Measurements from ENCODE around the gene GALM. TPM values are rescaled to one million over a fixed set of nuclear protein-coding genes. Genes with fewer than 3 reads are reported as not detected.
"Not testable (repeated sequence)": the region's sequence is repeated elsewhere in the genome, so short reads cannot be mapped to it uniquely, and the experiment has no call there.

The GALM gene
- total RNA-seq, 3 donors from 2014 or later = 27.0 to 62.7 (median 58.0) TPM

DNA sequence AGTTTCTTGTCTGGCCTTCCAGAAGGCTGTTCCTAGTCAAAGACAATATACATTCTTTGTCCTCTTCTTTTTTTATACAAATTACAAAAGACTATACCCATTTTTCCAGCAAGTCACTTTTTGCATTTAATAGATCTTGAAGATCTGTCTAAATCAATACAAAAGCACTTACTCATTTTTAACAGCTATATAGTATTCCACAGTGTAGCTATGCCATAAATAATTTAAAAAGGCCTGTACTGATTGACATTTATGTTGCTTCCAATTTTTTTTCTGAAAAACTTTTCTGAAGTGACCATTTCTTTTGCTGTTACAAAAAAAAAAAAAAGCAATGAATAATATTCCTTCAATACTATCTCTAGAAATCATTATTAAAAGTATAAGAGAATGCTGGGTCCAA is 32.9 kb upstream of the GALM start:
- Histone ChIP-seq H3K4me1 (ENCODE audit: low read depth) (no peaks in the 10 kb centered on the region), H3K4me3 (no peak overlapping the region), H3K36me3 (ENCODE audit: low read depth) (no peaks in the 10 kb centered on the region), H3K9me3 (no peaks in the 10 kb centered on the region)
- DNase-seq (no peak), ATAC-seq (no peak)
- TF ChIP-seq CTCF (IDR thresholded peaks at IDR 0.05) = no peak
- intact Hi-C loops (cut with DNase I, micrococcal nuclease) = no loop called here

- intact Hi-C loops (cut with DNase I, micrococcal nuclease) = no loop called here
- Histone ChIP-seq H3K36me3 (ENCODE audit: low read depth) (no peaks in the 10 kb centered on the region), H3K9me3 (no peaks in the 10 kb centered on the region), H3K4me1 (ENCODE audit: low read depth) (no peaks in the 10 kb centered on the region), H3K4me3 (no peak overlapping the region)
- no peak for ATAC-seq
- DNase-seq = no peak
- no peak for TF ChIP-seq CTCF (IDR thresholded peaks at IDR 0.05)
These were observed 32.0 kb upstream of the GALM start for GRCh38 chr2:38633895-38634294.

GRCh38 chr2:38634684-38635083 is 31.2 kb upstream of the GALM start:
- Histone ChIP-seq H3K9me3 (no peaks in the 10 kb centered on the region), H3K36me3 (ENCODE audit: low read depth) (no peaks in the 10 kb centered on the region), H3K4me3 (no peak overlapping the region), H3K4me1 (ENCODE audit: low read depth) (no peaks in the 10 kb centered on the region)
- intact Hi-C loops (cut with DNase I, micrococcal nuclease) = no loop called here
- TF ChIP-seq CTCF (IDR thresholded peaks at IDR 0.05) = no peak
- ATAC-seq (no peak), DNase-seq (no peak)

- no peak overlapping the region for H3K4me3 ChIP-seq
- no peaks in the 10 kb centered on the region for H3K9me3 ChIP-seq
- intact Hi-C loops (cut with DNase I, micrococcal nuclease) = no loop called here
- DNase-seq (no peak), ATAC-seq (no peak)
- no peak for TF ChIP-seq CTCF (IDR thresholded peaks at IDR 0.05)
- no peaks in the 10 kb centered on the region for H3K36me3 ChIP-seq (ENCODE audit: low read depth)
- no peaks in the 10 kb centered on the region for H3K4me1 ChIP-seq (ENCODE audit: low read depth)
These were observed 30.8 kb upstream of the GALM start for GRCh38 chr2:38635139-38635538.

GRCh38 chr2:38636069-38636468 is 29.8 kb upstream of the GALM start:
- ATAC-seq (no peak), DNase-seq (no peak)
- Histone ChIP-seq H3K4me3 (no peak overlapping the region), H3K36me3 (ENCODE audit: low read depth) (no peaks in the 10 kb centered on the region), H3K4me1 (ENCODE audit: low read depth) (no peaks in the 10 kb centered on the region), H3K9me3 (no peaks in the 10 kb centered on the region)
- intact Hi-C loops (cut with DNase I, micrococcal nuclease) = no loop called here
- TF ChIP-seq CTCF (IDR thresholded peaks at IDR 0.05) = no peak

DNA sequence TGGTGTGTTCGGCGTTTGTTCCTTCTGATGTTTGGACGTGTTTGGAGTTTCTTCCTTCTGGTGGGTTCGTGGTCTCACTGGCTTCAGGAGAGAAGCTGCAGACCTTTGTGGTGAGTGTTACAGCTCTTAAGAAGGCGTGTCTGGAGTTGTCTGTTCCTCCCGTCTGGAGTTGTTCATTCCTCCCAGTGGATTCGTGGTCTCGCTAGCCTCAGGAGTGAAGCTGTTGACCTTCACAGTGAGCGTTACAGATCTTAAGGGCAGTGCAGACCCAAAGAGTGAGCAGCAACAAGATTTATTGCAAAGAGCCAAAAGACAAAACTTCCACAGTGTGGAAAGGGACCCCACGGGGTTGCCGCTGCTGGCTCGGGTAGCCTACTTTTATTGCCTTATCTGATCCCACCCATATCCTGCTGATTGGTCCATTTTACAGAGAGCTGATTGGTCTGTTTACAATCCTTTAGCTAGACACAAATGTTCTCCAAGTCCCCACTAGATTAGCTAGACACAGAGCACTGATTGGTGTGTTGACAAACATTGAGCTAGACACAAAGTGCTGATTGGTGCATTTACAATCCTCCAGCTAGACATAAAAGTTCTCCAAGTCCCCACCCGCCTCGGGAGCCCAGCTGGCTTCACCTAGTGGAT is 23.4 kb upstream of the GALM start:
- DNase-seq; H3K4me3 ChIP-seq; ATAC-seq; H3K9me3 ChIP-seq; H3K36me3 ChIP-seq (ENCODE audit: low read depth); H3K4me1 ChIP-seq (ENCODE audit: low read depth); intact Hi-C loops (cut with DNase I, micrococcal nuclease): not testable (repeated sequence)
